Thyroid gland (tissue), 4 donors: Measurements from ENCODE around the gene DET1.

Source experiments
- POLR2A ChIP-seq, 2 donors: fragments of 450-650 bp; IDR thresholded peaks; one replicate each; pipeline ENCODE4 v1.6.1; 2017; ENCODE audit warnings: antibody characterized with exemption in 2 of 2, mild to moderate bottlenecking in 2 of 2, moderate library complexity in 1 of 2
- TF ChIP-seq, protein P1 (sequence below), 6 experiments: fragments of 200-600 bp in 3 of 6; fragments of 450-650 bp in 3 of 6; sonication (generic) in 3 of 6; IDR thresholded peaks; one replicate each; pipeline ENCODE4 v1.5.1; 2016 to 2019; ENCODE audit warnings: antibody characterized with exemption in 6 of 6, mild to moderate bottlenecking in 2 of 6, inconsistent platforms in 1 of 6, moderate library complexity in 1 of 6

DNA sequence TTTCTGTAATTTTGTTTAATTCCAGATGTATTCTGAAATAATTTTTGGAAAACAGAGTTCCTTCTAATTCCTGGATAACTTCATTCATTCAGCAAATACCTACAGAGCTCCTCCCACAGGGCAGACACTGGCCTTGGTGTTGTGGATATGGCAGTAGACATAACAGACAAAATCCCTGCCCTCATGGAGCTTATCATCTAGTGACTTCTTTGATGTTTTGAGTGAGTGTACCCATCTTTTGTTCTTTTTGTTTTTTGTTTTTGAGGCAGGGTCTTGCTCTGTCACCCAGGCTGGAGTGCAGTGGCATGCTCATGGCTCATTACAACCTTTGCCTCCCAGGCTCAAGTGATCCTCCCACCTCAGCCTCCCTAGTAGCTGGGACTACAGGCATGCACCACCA is 21.1 kb downstream of the DET1 start:
- TF ChIP-seq, protein P1, sequence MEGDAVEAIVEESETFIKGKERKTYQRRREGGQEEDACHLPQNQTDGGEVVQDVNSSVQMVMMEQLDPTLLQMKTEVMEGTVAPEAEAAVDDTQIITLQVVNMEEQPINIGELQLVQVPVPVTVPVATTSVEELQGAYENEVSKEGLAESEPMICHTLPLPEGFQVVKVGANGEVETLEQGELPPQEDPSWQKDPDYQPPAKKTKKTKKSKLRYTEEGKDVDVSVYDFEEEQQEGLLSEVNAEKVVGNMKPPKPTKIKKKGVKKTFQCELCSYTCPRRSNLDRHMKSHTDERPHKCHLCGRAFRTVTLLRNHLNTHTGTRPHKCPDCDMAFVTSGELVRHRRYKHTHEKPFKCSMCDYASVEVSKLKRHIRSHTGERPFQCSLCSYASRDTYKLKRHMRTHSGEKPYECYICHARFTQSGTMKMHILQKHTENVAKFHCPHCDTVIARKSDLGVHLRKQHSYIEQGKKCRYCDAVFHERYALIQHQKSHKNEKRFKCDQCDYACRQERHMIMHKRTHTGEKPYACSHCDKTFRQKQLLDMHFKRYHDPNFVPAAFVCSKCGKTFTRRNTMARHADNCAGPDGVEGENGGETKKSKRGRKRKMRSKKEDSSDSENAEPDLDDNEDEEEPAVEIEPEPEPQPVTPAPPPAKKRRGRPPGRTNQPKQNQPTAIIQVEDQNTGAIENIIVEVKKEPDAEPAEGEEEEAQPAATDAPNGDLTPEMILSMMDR (IDR thresholded peaks at IDR 0.05) = no peak
- no peak for TF ChIP-seq POLR2A (IDR thresholded peaks at IDR 0.05)
